T-helper 17 cell (primary cell): ENCODE results near the gene NEURL1B. TPM values are rescaled to one million over a fixed set of nuclear protein-coding genes. Genes with fewer than 3 reads are reported as not detected.

ENCODE experiments used
- ATAC-seq: fragments of 150-1000 bp; cut with Tn5 transposase; 2 replicates; pipeline ENCODE4 v1.10.0; 2021; ENCODE audit warnings: mild to moderate bottlenecking, moderate library complexity
- DNase-seq, 3 donors: peaks; one replicate each; pipeline versions ENCODE4 v3.0.0 to v3.0.0-alpha.2; 2020 to 2021
- H3K9me3 ChIP-seq: one replicate; pipeline ENCODE4 v1.7.0; 2013; ENCODE audit warnings: low read length, mild to moderate bottlenecking; ENCODE audit not compliant: control insufficient read depth, poor library complexity, severe bottlenecking
- H3K27ac Mint-ChIP-seq: one replicate; pipeline ENCODE4 v1.8.0; 2022; ENCODE audit warnings: mild to moderate bottlenecking, moderate library complexity, mixed read lengths
- H3K27me3 Mint-ChIP-seq: one replicate; pipeline ENCODE4 v1.8.0; 2022; ENCODE audit warnings: mixed read lengths
- H3K36me3 Mint-ChIP-seq: one replicate; pipeline ENCODE4 v1.8.0; 2022; ENCODE audit warnings: low read depth, mixed read lengths
- H3K4me1 Mint-ChIP-seq: one replicate; pipeline ENCODE4 v1.8.0; 2022; ENCODE audit warnings: mild to moderate bottlenecking, mixed read lengths
- H3K4me3 Mint-ChIP-seq: one replicate; pipeline ENCODE4 v1.8.0; 2022; ENCODE audit warnings: mild to moderate bottlenecking, moderate library complexity, mixed read lengths
- total RNA-seq, 4 donors: library from RNA in 2 of 4; stranded (reverse) in 2 of 4; gene quantifications; one replicate each; pipeline ENCODE4 v1.2.3 and lab custom pipeline; 2022 to 2026

Gene NEURL1B
- total RNA-seq, 2 donors from 2014 or later = 0.07 to 0.23 TPM

- no peak overlapping the region for H3K27ac Mint-ChIP-seq
- no peaks in the 10 kb centered on the region for H3K27me3 Mint-ChIP-seq
- no peaks in the 10 kb centered on the region for H3K9me3 ChIP-seq
- H3K4me3 Mint-ChIP-seq = no peak overlapping the region
- DNase-seq = no peak
- ATAC-seq = no peak
- peaks cover 2% of the 10 kb centered on the region for H3K36me3 Mint-ChIP-seq
- no peaks in the 10 kb centered on the region for H3K4me1 Mint-ChIP-seq
Observed at GRCh38 chr5:172659909-172660628, 19.0 kb downstream of the NEURL1B start.

- H3K4me3 Mint-ChIP-seq = no peak overlapping the region
- DNase-seq (no peak), ATAC-seq (no peak)
- H3K27me3 Mint-ChIP-seq = no peaks in the 10 kb centered on the region
- peaks cover under 1% of the 10 kb centered on the region for H3K36me3 Mint-ChIP-seq
- H3K4me1 Mint-ChIP-seq = no peaks in the 10 kb centered on the region
- H3K27ac Mint-ChIP-seq = no peak overlapping the region
- H3K9me3 ChIP-seq = no peaks in the 10 kb centered on the region
Observed at GRCh38 chr5:172660974-172661373, 19.9 kb downstream of the NEURL1B start.

GRCh38 chr5:172661526-172661925, 20.5 kb downstream of the NEURL1B start:
- no peak for DNase-seq
- Mint-ChIP-seq H3K4me3 (no peak overlapping the region), H3K4me1 (no peaks in the 10 kb centered on the region), H3K27me3 (no peaks in the 10 kb centered on the region), H3K27ac (no peak overlapping the region), H3K36me3 (no peaks in the 10 kb centered on the region)
- no peaks in the 10 kb centered on the region for H3K9me3 ChIP-seq
- ATAC-seq = no peak

- Mint-ChIP-seq H3K4me3 (no peak overlapping the region), H3K36me3 (no peaks in the 10 kb centered on the region), H3K27me3 (no peaks in the 10 kb centered on the region), H3K4me1 (no peaks in the 10 kb centered on the region), H3K27ac (no peak overlapping the region)
- no peaks in the 10 kb centered on the region for H3K9me3 ChIP-seq
- ATAC-seq = no peak
- no peak for DNase-seq
Observed at GRCh38 chr5:172662596-172662995, 21.5 kb downstream of the NEURL1B start.

- no peak overlapping the region for H3K4me3 Mint-ChIP-seq
- no peak overlapping the region for H3K27ac Mint-ChIP-seq
- no peaks in the 10 kb centered on the region for H3K27me3 Mint-ChIP-seq
- H3K4me1 Mint-ChIP-seq = no peaks in the 10 kb centered on the region
- H3K9me3 ChIP-seq = no peaks in the 10 kb centered on the region
- no peaks in the 10 kb centered on the region for H3K36me3 Mint-ChIP-seq
- no peak for DNase-seq
- no peak for ATAC-seq
Observed at GRCh38 chr5:172664018-172664417, 23.0 kb downstream of the NEURL1B start.

- Mint-ChIP-seq H3K27ac (no peak overlapping the region), H3K4me1 (no peaks in the 10 kb centered on the region), H3K4me3 (no peak overlapping the region), H3K36me3 (no peaks in the 10 kb centered on the region), H3K27me3 (no peaks in the 10 kb centered on the region)
- H3K9me3 ChIP-seq = no peaks in the 10 kb centered on the region
- ATAC-seq = no peak
- DNase-seq = no peak
Observed at GRCh38 chr5:172664681-172665541, 23.8 kb downstream of the NEURL1B start.

- no peaks in the 10 kb centered on the region for H3K9me3 ChIP-seq
- Mint-ChIP-seq H3K4me3 (no peak overlapping the region), H3K4me1 (no peaks in the 10 kb centered on the region), H3K36me3 (no peaks in the 10 kb centered on the region), H3K27ac (no peak overlapping the region), H3K27me3 (no peaks in the 10 kb centered on the region)
- DNase-seq = no peak
- ATAC-seq = no peak
Observed at GRCh38 chr5:172666251-172666650, 25.2 kb downstream of the NEURL1B start.

- Mint-ChIP-seq H3K4me3 (no peak overlapping the region), H3K36me3 (no peaks in the 10 kb centered on the region), H3K4me1 (no peaks in the 10 kb centered on the region), H3K27me3 (no peaks in the 10 kb centered on the region), H3K27ac (no peak overlapping the region)
- H3K9me3 ChIP-seq = no peaks in the 10 kb centered on the region
- DNase-seq (no peak), ATAC-seq (no peak)
Observed at GRCh38 chr5:172667786-172668593, 26.9 kb downstream of the NEURL1B start.

- no peaks in the 10 kb centered on the region for H3K27me3 Mint-ChIP-seq
- no peaks in the 10 kb centered on the region for H3K36me3 Mint-ChIP-seq
- no peak for ATAC-seq
- H3K27ac Mint-ChIP-seq = no peak overlapping the region
- DNase-seq = no peak
- H3K4me1 Mint-ChIP-seq = no peaks in the 10 kb centered on the region
- no peaks in the 10 kb centered on the region for H3K9me3 ChIP-seq
- no peak overlapping the region for H3K4me3 Mint-ChIP-seq
Observed at GRCh38 chr5:172668594-172669071, 27.6 kb downstream of the NEURL1B start.

GRCh38 chr5:172669386-172670004, 28.4 kb downstream of the NEURL1B start:
- Mint-ChIP-seq H3K4me3 (no peak overlapping the region), H3K27me3 (no peaks in the 10 kb centered on the region), H3K27ac (no peak overlapping the region), H3K36me3 (no peaks in the 10 kb centered on the region), H3K4me1 (no peaks in the 10 kb centered on the region)
- ATAC-seq (no peak), DNase-seq (no peak)
- H3K9me3 ChIP-seq = no peaks in the 10 kb centered on the region

GRCh38 chr5:172670005-172670402, 28.9 kb downstream of the NEURL1B start:
- ATAC-seq = no peak
- no peak for DNase-seq
- Mint-ChIP-seq H3K27me3 (no peaks in the 10 kb centered on the region), H3K27ac (no peak overlapping the region), H3K4me1 (no peaks in the 10 kb centered on the region), H3K36me3 (no peaks in the 10 kb centered on the region), H3K4me3 (no peak overlapping the region)
- no peaks in the 10 kb centered on the region for H3K9me3 ChIP-seq

- H3K27me3 Mint-ChIP-seq = no peaks in the 10 kb centered on the region
Observed at GRCh38 chr5:172670444-172670843, 29.4 kb downstream of the NEURL1B start.

GRCh38 chr5:172671091-172671490, 30.0 kb downstream of the NEURL1B start:
- ATAC-seq (no peak), DNase-seq (no peak)
- H3K9me3 ChIP-seq = no peaks in the 10 kb centered on the region
- Mint-ChIP-seq H3K27ac (no peak overlapping the region), H3K36me3 (no peaks in the 10 kb centered on the region), H3K4me3 (no peak overlapping the region), H3K4me1 (no peaks in the 10 kb centered on the region), H3K27me3 (no peaks in the 10 kb centered on the region)

More at GRCh38 chr5:172670444-172670843, 29.4 kb downstream of the NEURL1B start:
- no peak overlapping the region for H3K27ac Mint-ChIP-seq
- no peaks in the 10 kb centered on the region for H3K4me1 Mint-ChIP-seq
- ATAC-seq (no peak), DNase-seq (no peak)
- H3K4me3 Mint-ChIP-seq = no peak overlapping the region
- H3K9me3 ChIP-seq = no peaks in the 10 kb centered on the region
- no peaks in the 10 kb centered on the region for H3K36me3 Mint-ChIP-seq
